CD4-positive, CD25-positive, alpha-beta regulatory T cell (primary cell): ENCODE measurements around the gene CBX7. TPM values are rescaled to one million over a fixed set of nuclear protein-coding genes. Genes with fewer than 3 reads are reported as not detected.
"Not testable (repeated sequence)": the region's sequence is repeated elsewhere in the genome, so short reads cannot be mapped to it uniquely, and the experiment has no call there.

Experiments used
- ATAC-seq, 2 donors: fragments of 150-1000 bp; cut with Tn5 transposase; one replicate each; pipeline ENCODE4 v1.10.0; 2021; ENCODE audit warnings: low read depth in 2 of 2, moderate number of reproducible peaks in 2 of 2, moderate library complexity in 1 of 2
- DNase-seq, 3 donors: peaks; one replicate each; pipeline versions ENCODE4 v3.0.0 to v3.0.0-alpha.2; 2012 to 2022; ENCODE audit warnings: mixed read lengths in 1 of 3
- H3K27ac ChIP-seq: one replicate; pipeline ENCODE4 v1.7.0; 2013; ENCODE audit warnings: mild to moderate bottlenecking, low read length; ENCODE audit not compliant: insufficient read depth, poor library complexity, severe bottlenecking
- H3K27me3 ChIP-seq: one replicate; pipeline ENCODE4 v1.7.0; 2013; ENCODE audit warnings: low read length; ENCODE audit not compliant: control insufficient read depth, insufficient read depth
- H3K36me3 ChIP-seq: one replicate; pipeline ENCODE4 v1.7.0; 2013; ENCODE audit warnings: mild to moderate bottlenecking, low read length, moderate library complexity; ENCODE audit not compliant: control insufficient read depth, insufficient read depth
- H3K4me1 ChIP-seq: 2 replicates; pipeline ENCODE4 v1.7.0; 2013; ENCODE audit warnings: mild to moderate bottlenecking, low read length; ENCODE audit not compliant: insufficient read depth, control insufficient read depth, poor library complexity, severe bottlenecking
- H3K4me3 ChIP-seq: one replicate; pipeline ENCODE4 v1.7.0; 2013; ENCODE audit warnings: low read depth, mild to moderate bottlenecking, low read length, moderate library complexity
- H3K9me3 ChIP-seq, 2 experiments: 1 replicate in 1 of 2; 2 replicates in 1 of 2; pipeline ENCODE4 v1.7.0; 2013; ENCODE audit warnings: low read length in 2 of 2, mild to moderate bottlenecking in 1 of 2, moderate library complexity in 1 of 2; ENCODE audit not compliant: control insufficient read depth in 2 of 2
- H3K27ac Mint-ChIP-seq, 3 donors: one replicate each; pipeline ENCODE4 v1.8.0; 2020 to 2022; ENCODE audit warnings: mild to moderate bottlenecking in 3 of 3, mixed read lengths in 3 of 3, moderate library complexity in 2 of 3
- H3K27me3 Mint-ChIP-seq: one replicate; pipeline ENCODE4 v1.8.0; 2022; ENCODE audit warnings: mild to moderate bottlenecking, mixed read lengths
- H3K36me3 Mint-ChIP-seq: one replicate; pipeline ENCODE4 v1.8.0; 2020; ENCODE audit warnings: mixed read lengths
- H3K4me1 Mint-ChIP-seq, 4 donors: one replicate each; pipeline ENCODE4 v1.8.0; 2020 to 2022; ENCODE audit warnings: mixed read lengths in 4 of 4, mild to moderate bottlenecking in 1 of 4
- H3K4me3 Mint-ChIP-seq, 4 donors: one replicate each; pipeline ENCODE4 v1.8.0; 2020 to 2022; ENCODE audit warnings: mild to moderate bottlenecking in 4 of 4, mixed read lengths in 4 of 4, moderate library complexity in 3 of 4
- H3K9me3 Mint-ChIP-seq, 7 donors: one replicate each; pipeline ENCODE4 v1.8.0; 2020 to 2022; ENCODE audit warnings: mixed read lengths in 7 of 7, mild to moderate bottlenecking in 3 of 7, moderate library complexity in 2 of 7
- polyA plus RNA-seq, 4 donors: library from polyadenylated mRNA; unstranded; fragments of 300-500 nt; fragmentation: Illumina TruSeq; gene quantifications; one replicate each; pipeline ENCODE4 v1.2.3, GENCODE V29; 2021
- total RNA-seq: library from RNA; stranded (reverse); gene quantifications from one replicate; pipeline ENCODE4 v1.2.3, GENCODE V29; 2022

Gene CBX7
- total and polyA plus RNA-seq, 5 donors from 2014 or later, result 27.7 to 102 (median 37.5) TPM

- Histone ChIP-seq H3K9me3 (no peaks in the 10 kb centered on the region), H3K27ac (peak overlapping the region; percentile 86), H3K36me3 (no peaks in the 10 kb centered on the region), H3K4me1 (peaks cover 68% of the 10 kb centered on the region), H3K4me3 (no peak overlapping the region), H3K27me3 (no peaks in the 10 kb centered on the region)
- Mint-ChIP-seq H3K36me3 (no peaks in the 10 kb centered on the region), H3K4me3 (peak overlapping the region; percentile 38 to 83 (median 72)), H3K4me1 (peaks cover 11 to 66% (median 34%) of the 10 kb centered on the region in 4 donors), H3K27ac (peak overlapping the region; percentile 96 to 98 (median 97)), H3K27me3 (no peaks in the 10 kb centered on the region), H3K9me3 (no peaks in the 10 kb centered on the region)
- no peak for ATAC-seq
- no peak for DNase-seq
Measured at GRCh38 chr22:39173050-39173706, 20.7 kb upstream of the CBX7 start.

GRCh38 chr22:39172265-39173049 lies 20.0 kb upstream of the CBX7 start:
- H3K27ac Mint-ChIP-seq, result peak overlapping the region; percentile 96 to 98 (median 97)
- H3K4me3 Mint-ChIP-seq, result peak overlapping the region; percentile 38 to 83 (median 50)

GRCh38 chr22:39171623-39172264 lies 19.3 kb upstream of the CBX7 start:
- H3K4me1 Mint-ChIP-seq, result peaks cover 11 to 55% (median 27%) of the 10 kb centered on the region in 4 donors
- no peaks in the 10 kb centered on the region for H3K36me3 ChIP-seq
- H3K27me3 Mint-ChIP-seq, result no peaks in the 10 kb centered on the region
- H3K36me3 Mint-ChIP-seq, result no peaks in the 10 kb centered on the region
- H3K4me1 ChIP-seq, result peaks cover 53% of the 10 kb centered on the region
- H3K4me3 ChIP-seq, result no peak overlapping the region
- DNase-seq, result no peak
- H3K27ac Mint-ChIP-seq, result peak overlapping the region; percentile 94 to 96 (median 96)
- no peak for ATAC-seq
- H3K27me3 ChIP-seq, result no peaks in the 10 kb centered on the region
- H3K9me3 Mint-ChIP-seq, result no peaks in the 10 kb centered on the region
- peak overlapping the region; percentile 13 to 77 (median 74) for H3K4me3 Mint-ChIP-seq
- H3K27ac ChIP-seq, result peak overlapping the region; percentile 65
- no peaks in the 10 kb centered on the region for H3K9me3 ChIP-seq

More at GRCh38 chr22:39172265-39173049, 20.0 kb upstream of the CBX7 start:
- H3K27ac ChIP-seq, result peak overlapping the region; percentile 86
- not testable (repeated sequence) for ATAC-seq, H3K4me3 ChIP-seq, H3K27me3 ChIP-seq, H3K9me3 Mint-ChIP-seq, H3K36me3 ChIP-seq, H3K27me3 Mint-ChIP-seq, H3K36me3 Mint-ChIP-seq, H3K9me3 ChIP-seq, DNase-seq
- H3K4me1 ChIP-seq, result peaks cover 61% of the 10 kb centered on the region
- peaks cover 11 to 59% (median 28%) of the 10 kb centered on the region in 4 donors for H3K4me1 Mint-ChIP-seq

- H3K4me3 Mint-ChIP-seq, result peak overlapping the region; percentile 70 to 78 (median 77)
- no peaks in the 10 kb centered on the region for H3K36me3 Mint-ChIP-seq
- peaks cover 53% of the 10 kb centered on the region for H3K4me1 ChIP-seq
- peak overlapping the region; percentile 56 for H3K4me3 ChIP-seq
- H3K36me3 ChIP-seq, result no peaks in the 10 kb centered on the region
- H3K27me3 ChIP-seq, result no peaks in the 10 kb centered on the region
- H3K9me3 ChIP-seq, result no peaks in the 10 kb centered on the region
- peaks cover 11 to 50% (median 27%) of the 10 kb centered on the region in 4 donors for H3K4me1 Mint-ChIP-seq
- no peaks in the 10 kb centered on the region for H3K27me3 Mint-ChIP-seq
- H3K27ac Mint-ChIP-seq, result peak overlapping the region; percentile 94 to 96 (median 96)
- ATAC-seq (peak; percentile 69 to 71), DNase-seq (peak; percentile 71 to 85 (median 82))
- peak overlapping the region; percentile 65 for H3K27ac ChIP-seq
- H3K9me3 Mint-ChIP-seq, result no peaks in the 10 kb centered on the region
Measured at GRCh38 chr22:39170825-39171622, 18.5 kb upstream of the CBX7 start.

GRCh38 chr22:39169797-39170466 lies 17.5 kb upstream of the CBX7 start:
- Mint-ChIP-seq H3K27me3 (no peaks in the 10 kb centered on the region), H3K27ac (peak overlapping the region in 2 of 3 donors; percentile 82 to 95), H3K4me1 (peaks cover 11 to 42% (median 27%) of the 10 kb centered on the region in 4 donors), H3K4me3 (no peak overlapping the region), H3K9me3 (no peaks in the 10 kb centered on the region), H3K36me3 (no peaks in the 10 kb centered on the region)
- H3K9me3 ChIP-seq, result no peaks in the 10 kb centered on the region
- no peaks in the 10 kb centered on the region for H3K27me3 ChIP-seq
- H3K4me1 ChIP-seq, result peaks cover 44% of the 10 kb centered on the region
- no peak overlapping the region for H3K27ac ChIP-seq
- H3K4me3 ChIP-seq, result no peak overlapping the region
- H3K36me3 ChIP-seq, result no peaks in the 10 kb centered on the region
- no peak for DNase-seq
- no peak for ATAC-seq

- H3K4me3 ChIP-seq, result no peak overlapping the region
- Mint-ChIP-seq H3K36me3 (no peaks in the 10 kb centered on the region), H3K27ac (no peak overlapping the region), H3K4me1 (peaks cover 0 to 12% (median 9%) of the 10 kb centered on the region in 4 donors), H3K27me3 (no peaks in the 10 kb centered on the region), H3K4me3 (no peak overlapping the region), H3K9me3 (no peaks in the 10 kb centered on the region)
- DNase-seq (no peak), ATAC-seq (no peak)
- peaks cover 11% of the 10 kb centered on the region for H3K4me1 ChIP-seq
- H3K9me3 ChIP-seq, result no peaks in the 10 kb centered on the region
- H3K36me3 ChIP-seq, result no peaks in the 10 kb centered on the region
- no peak overlapping the region for H3K27ac ChIP-seq
- H3K27me3 ChIP-seq, result no peaks in the 10 kb centered on the region
Measured at GRCh38 chr22:39166547-39166946, 14.1 kb upstream of the CBX7 start.

GRCh38 chr22:39156093-39156492 lies 3.6 kb upstream of the CBX7 start:
- H3K9me3 Mint-ChIP-seq, H3K36me3 ChIP-seq, H3K4me3 ChIP-seq, H3K27me3 ChIP-seq, DNase-seq, H3K27ac ChIP-seq, ATAC-seq, H3K27ac Mint-ChIP-seq, H3K9me3 ChIP-seq, H3K36me3 Mint-ChIP-seq: not testable (repeated sequence)
- H3K4me1 Mint-ChIP-seq, result peaks cover 3 to 11% (median 7%) of the 10 kb centered on the region in 4 donors
- H3K4me3 Mint-ChIP-seq, result peak overlapping the region in 2 of 4 donors; percentile 38 to 44
- H3K4me1 ChIP-seq, result peaks cover 19% of the 10 kb centered on the region
- peaks cover 30% of the 10 kb centered on the region for H3K27me3 Mint-ChIP-seq
